Coronary artery (tissue), 2 donors: ENCODE data around the gene IFNB1.

ENCODE experiments used
- DNase-seq: peaks from one replicate; pipeline ENCODE4 v3.0.0-alpha.2; 2017; ENCODE audit warnings: low spot score
- H3K27ac ChIP-seq, 2 donors: fragments of 200-600 bp; sonication (generic); one replicate each; pipeline ENCODE4 v1.5.1; 2016 to 2019
- H3K4me3 ChIP-seq: fragments of 200-600 bp; sonication (generic); 2 replicates; pipeline ENCODE4 v1.5.1; 2016; ENCODE audit warnings: mild to moderate bottlenecking, moderate library complexity
- TF ChIP-seq, protein P1 (sequence below): fragments of 200-600 bp; sonication (generic); IDR thresholded peaks from one replicate; pipeline ENCODE4 v1.5.1; 2019; ENCODE audit warnings: antibody characterized with exemption

Gene IFNB1

DNA sequence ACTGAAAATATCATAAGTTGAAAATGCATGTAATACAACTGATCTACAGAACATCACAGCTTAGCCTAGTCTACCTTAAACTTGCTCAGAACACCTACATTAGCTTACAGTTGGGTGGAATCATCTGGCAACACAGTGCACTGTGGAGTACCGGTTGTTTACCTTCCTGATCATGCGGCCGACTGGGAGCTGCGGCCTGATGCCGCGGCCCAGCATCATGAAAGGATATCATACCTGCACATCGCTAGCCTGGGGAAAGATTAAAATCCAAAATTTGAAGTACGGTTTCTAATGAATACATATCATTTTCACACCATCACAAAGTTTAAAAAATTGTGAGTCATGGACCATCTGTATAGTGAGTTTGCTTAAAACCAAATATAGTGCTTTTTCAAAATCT, 48.1 kb downstream of the IFNB1 start:
- H3K27ac ChIP-seq = no peak overlapping the region
- TF ChIP-seq, protein P1, sequence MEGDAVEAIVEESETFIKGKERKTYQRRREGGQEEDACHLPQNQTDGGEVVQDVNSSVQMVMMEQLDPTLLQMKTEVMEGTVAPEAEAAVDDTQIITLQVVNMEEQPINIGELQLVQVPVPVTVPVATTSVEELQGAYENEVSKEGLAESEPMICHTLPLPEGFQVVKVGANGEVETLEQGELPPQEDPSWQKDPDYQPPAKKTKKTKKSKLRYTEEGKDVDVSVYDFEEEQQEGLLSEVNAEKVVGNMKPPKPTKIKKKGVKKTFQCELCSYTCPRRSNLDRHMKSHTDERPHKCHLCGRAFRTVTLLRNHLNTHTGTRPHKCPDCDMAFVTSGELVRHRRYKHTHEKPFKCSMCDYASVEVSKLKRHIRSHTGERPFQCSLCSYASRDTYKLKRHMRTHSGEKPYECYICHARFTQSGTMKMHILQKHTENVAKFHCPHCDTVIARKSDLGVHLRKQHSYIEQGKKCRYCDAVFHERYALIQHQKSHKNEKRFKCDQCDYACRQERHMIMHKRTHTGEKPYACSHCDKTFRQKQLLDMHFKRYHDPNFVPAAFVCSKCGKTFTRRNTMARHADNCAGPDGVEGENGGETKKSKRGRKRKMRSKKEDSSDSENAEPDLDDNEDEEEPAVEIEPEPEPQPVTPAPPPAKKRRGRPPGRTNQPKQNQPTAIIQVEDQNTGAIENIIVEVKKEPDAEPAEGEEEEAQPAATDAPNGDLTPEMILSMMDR = no peak
- no peak overlapping the region for H3K4me3 ChIP-seq
- DNase-seq = no peak

DNA sequence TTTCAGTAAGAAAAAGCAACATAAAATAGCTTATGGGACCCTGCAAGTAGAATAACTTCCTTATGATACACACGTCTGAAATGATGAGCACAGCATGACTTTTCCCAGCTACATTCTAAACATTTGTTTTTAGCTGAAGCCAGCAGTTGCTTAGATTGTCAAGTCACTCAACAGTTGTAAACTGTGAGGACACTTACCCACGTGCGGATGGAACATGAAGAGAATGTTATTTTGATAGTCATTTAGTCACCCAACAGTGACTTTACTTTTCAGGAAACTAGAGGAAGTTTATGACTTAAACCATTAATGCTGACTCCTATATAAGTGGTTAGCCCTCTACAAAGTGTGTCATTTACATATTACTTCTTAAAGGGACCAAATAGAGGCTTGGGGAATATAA, 49.3 kb downstream of the IFNB1 start:
- peak overlapping the region in 1 of 2 donors; percentile 10 for H3K27ac ChIP-seq
- TF ChIP-seq, protein P1 = no peak
- H3K4me3 ChIP-seq = no peak overlapping the region
- no peak for DNase-seq

DNA sequence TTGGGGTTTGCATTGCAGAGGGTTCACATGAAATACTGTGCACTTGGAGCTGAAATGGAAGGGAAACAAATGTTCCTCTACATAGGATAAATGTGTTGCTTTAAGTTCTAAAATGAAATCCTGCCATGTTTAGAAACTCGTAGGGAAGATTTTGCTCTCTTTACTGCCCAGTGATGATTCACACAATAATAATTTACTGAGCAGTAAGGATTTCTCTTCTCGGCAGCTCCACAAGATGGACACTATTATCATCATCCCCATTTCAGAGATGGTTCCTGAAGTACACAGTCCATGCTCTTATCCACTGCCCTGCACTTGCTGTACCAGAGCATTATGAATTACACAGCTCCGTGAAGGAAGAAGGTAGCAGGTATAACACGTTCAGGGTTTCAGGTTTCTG, 50.4 kb downstream of the IFNB1 start:
- Histone ChIP-seq H3K4me3 (no peak overlapping the region), H3K27ac (no peak overlapping the region)
- TF ChIP-seq, protein P1 = no peak
- no peak for DNase-seq
